HG02678 (cell line): Measurements from ENCODE around the gene GON4L.
A peak's percentile ranks its signal among the peaks of the same experiment; 100 is the strongest.
"Not testable (repeated sequence)": the region's sequence is repeated elsewhere in the genome, so short reads cannot be mapped to it uniquely, and the experiment has no call there.

Source experiments
- ATAC-seq: cut with Tn5 transposase; IDR thresholded peaks from one replicate; pipeline ENCODE4 v1.9.1; 2021; ENCODE audit warnings: mild to moderate bottlenecking, moderate library complexity; ENCODE audit not compliant: unreplicated experiment

Gene GON4L

GRCh38 chr1:155880251-155880650 lies 23.2 kb upstream of the GON4L start:
- ATAC-seq = no peak

GRCh38 chr1:155877945-155878344 lies 20.9 kb upstream of the GON4L start:
- no peak for ATAC-seq

- ATAC-seq = no peak
Measured at GRCh38 chr1:155873860-155874259, 16.8 kb upstream of the GON4L start.

GRCh38 chr1:155872527-155872926 lies 15.5 kb upstream of the GON4L start:
- no peak for ATAC-seq

- ATAC-seq = no peak
Measured at GRCh38 chr1:155871390-155871789, 14.4 kb upstream of the GON4L start.

- ATAC-seq = no peak
Measured at GRCh38 chr1:155867766-155868165, 10.8 kb upstream of the GON4L start.

- ATAC-seq = no peak
Measured at GRCh38 chr1:155864393-155864792, 7.4 kb upstream of the GON4L start.

GRCh38 chr1:155861896-155862295 lies 4.9 kb upstream of the GON4L start:
- ATAC-seq = no peak

GRCh38 chr1:155860970-155861510 lies 4.0 kb upstream of the GON4L start:
- ATAC-seq = no peak

- ATAC-seq = no peak
Measured at GRCh38 chr1:155859881-155860871, 3.2 kb upstream of the GON4L start.

- ATAC-seq = peak; percentile 71
Measured at GRCh38 chr1:155859234-155859829, 2.3 kb upstream of the GON4L start, which contains the start of gene SYT11. SYT11 (plus strand) TSS chr1:155859567; CDS start chr1:155859762, 195 bp downstream.

GRCh38 chr1:155858800-155859233 lies 1.8 kb upstream of the GON4L start:
- peak; percentile 12 for ATAC-seq

GRCh38 chr1:155856257-155856974 lies 598 bp downstream of the GON4L start:
- ATAC-seq = no peak

GRCh38 chr1:155850345-155850744 lies 6.7 kb downstream of the GON4L start:
- ATAC-seq = no peak

- no peak for ATAC-seq
Measured at GRCh38 chr1:155847823-155848529, 9.0 kb downstream of the GON4L start.

GRCh38 chr1:155844860-155845421 lies 12.1 kb downstream of the GON4L start:
- no peak for ATAC-seq

- no peak for ATAC-seq
Measured at GRCh38 chr1:155840386-155840785, 16.6 kb downstream of the GON4L start.

GRCh38 chr1:155835548-155835947 lies 21.5 kb downstream of the GON4L start:
- ATAC-seq = no peak

- ATAC-seq = not testable (repeated sequence)
Measured at GRCh38 chr1:155834927-155835399, 22.1 kb downstream of the GON4L start.
